HG03460 (cell line): ENCODE results near the gene IL2RA.
"Not testable (repeated sequence)": the region's sequence is repeated elsewhere in the genome, so short reads cannot be mapped to it uniquely, and the experiment has no call there.

Experiments
- ATAC-seq: cut with Tn5 transposase; IDR thresholded peaks from one replicate; pipeline ENCODE4 v1.9.1; 2021; ENCODE audit not compliant: unreplicated experiment

IL2RA gene

GRCh38 chr10:6044060-6044459, 18.1 kb downstream of the IL2RA start:
- no peak for ATAC-seq

GRCh38 chr10:6043377-6043776, 18.8 kb downstream of the IL2RA start:
- ATAC-seq: not testable (repeated sequence)

GRCh38 chr10:6040205-6040604, 22.0 kb downstream of the IL2RA start:
- no peak for ATAC-seq

GRCh38 chr10:6039711-6040110, 22.5 kb downstream of the IL2RA start:
- no peak for ATAC-seq

- ATAC-seq: no peak
These were observed 24.0 kb downstream of the IL2RA start for GRCh38 chr10:6038071-6038631.

GRCh38 chr10:6037422-6037821, 24.7 kb downstream of the IL2RA start:
- no peak for ATAC-seq

- no peak for ATAC-seq
These were observed 25.3 kb downstream of the IL2RA start for GRCh38 chr10:6036861-6037321.

- ATAC-seq: no peak
These were observed 26.1 kb downstream of the IL2RA start for GRCh38 chr10:6035931-6036575.

GRCh38 chr10:6035101-6035834, 26.9 kb downstream of the IL2RA start:
- no peak for ATAC-seq

GRCh38 chr10:6034371-6034770, 27.8 kb downstream of the IL2RA start:
- no peak for ATAC-seq

GRCh38 chr10:6033954-6034353, 28.2 kb downstream of the IL2RA start:
- no peak for ATAC-seq

- ATAC-seq: no peak
These were observed 31.2 kb downstream of the IL2RA start for GRCh38 chr10:6030940-6031339.

- ATAC-seq: no peak
These were observed 31.9 kb downstream of the IL2RA start for GRCh38 chr10:6030217-6030616.

- no peak for ATAC-seq
These were observed 34.2 kb downstream of the IL2RA start for GRCh38 chr10:6027929-6028328.

- ATAC-seq: no peak
These were observed 36.4 kb downstream of the IL2RA start for GRCh38 chr10:6025683-6026255.

- ATAC-seq: no peak
These were observed 37.9 kb downstream of the IL2RA start for GRCh38 chr10:6024334-6024682.

- no peak for ATAC-seq
These were observed 38.4 kb downstream of the IL2RA start for GRCh38 chr10:6023661-6024333.

GRCh38 chr10:6022660-6023059, 39.5 kb downstream of the IL2RA start:
- no peak for ATAC-seq

- ATAC-seq: no peak
These were observed 41.3 kb downstream of the IL2RA start for GRCh38 chr10:6020826-6021225.

- ATAC-seq: no peak
These were observed 42.4 kb downstream of the IL2RA start for GRCh38 chr10:6019796-6020195.

GRCh38 chr10:6019010-6019782, 43.0 kb downstream of the IL2RA start:
- ATAC-seq: no peak
